GM19372 (cell line): ENCODE results near the gene CENATAC.
"Not testable (repeated sequence)": the region's sequence is repeated elsewhere in the genome, so short reads cannot be mapped to it uniquely, and the experiment has no call there.

Experiments
- ATAC-seq: cut with Tn5 transposase; IDR thresholded peaks from one replicate; pipeline ENCODE4 v1.9.1; 2021; ENCODE audit warnings: mild to moderate bottlenecking, low read depth, moderate library complexity; ENCODE audit not compliant: unreplicated experiment

Gene CENATAC

DNA sequence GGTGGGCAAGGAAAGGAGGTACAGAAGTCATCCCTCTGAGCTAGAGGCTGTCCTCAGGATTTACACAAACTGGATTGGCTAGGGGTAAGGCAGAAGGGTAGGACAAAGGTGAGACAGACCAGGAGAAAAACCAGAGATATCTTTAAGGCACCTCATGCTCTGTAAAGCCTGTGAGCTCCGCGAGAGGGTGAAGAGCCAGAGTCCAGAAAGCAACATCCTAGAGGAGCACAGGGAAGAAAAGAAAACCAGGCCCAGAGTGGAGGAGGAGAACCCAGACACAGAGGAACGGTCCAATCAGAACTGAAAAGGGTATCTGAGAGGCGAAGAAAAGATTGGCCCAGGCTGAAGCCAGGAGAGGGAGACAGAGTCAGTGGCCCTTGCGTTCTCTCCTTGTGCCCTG is 27.6 kb downstream of the CENATAC start:
- ATAC-seq: no peak

GRCh38 chr11:119025978-119026766 is 28.2 kb downstream of the CENATAC start:
- ATAC-seq: no peak

DNA sequence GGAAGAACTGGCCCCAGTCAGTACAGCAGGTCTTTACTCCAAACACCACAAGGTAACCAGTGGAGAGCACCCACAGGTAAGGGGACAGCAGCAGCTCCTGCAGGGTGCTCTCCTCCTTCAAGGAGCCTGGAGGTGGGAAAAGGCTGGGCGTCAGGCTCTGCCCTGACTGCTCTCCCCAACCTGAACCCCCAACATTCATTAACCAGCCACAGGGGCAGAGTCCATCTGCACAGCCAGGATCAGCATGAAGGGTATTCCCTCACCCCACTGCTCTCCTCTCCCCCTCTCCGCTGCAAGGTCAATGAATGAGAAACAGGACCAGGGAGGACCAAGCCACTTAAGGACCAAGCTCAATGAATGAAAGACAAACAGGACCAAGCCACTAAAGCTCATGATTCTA is 29.0 kb downstream of the CENATAC start:
- ATAC-seq: no peak

GRCh38 chr11:119027561-119028345 is 29.8 kb downstream of the CENATAC start:
- ATAC-seq: no peak

DNA sequence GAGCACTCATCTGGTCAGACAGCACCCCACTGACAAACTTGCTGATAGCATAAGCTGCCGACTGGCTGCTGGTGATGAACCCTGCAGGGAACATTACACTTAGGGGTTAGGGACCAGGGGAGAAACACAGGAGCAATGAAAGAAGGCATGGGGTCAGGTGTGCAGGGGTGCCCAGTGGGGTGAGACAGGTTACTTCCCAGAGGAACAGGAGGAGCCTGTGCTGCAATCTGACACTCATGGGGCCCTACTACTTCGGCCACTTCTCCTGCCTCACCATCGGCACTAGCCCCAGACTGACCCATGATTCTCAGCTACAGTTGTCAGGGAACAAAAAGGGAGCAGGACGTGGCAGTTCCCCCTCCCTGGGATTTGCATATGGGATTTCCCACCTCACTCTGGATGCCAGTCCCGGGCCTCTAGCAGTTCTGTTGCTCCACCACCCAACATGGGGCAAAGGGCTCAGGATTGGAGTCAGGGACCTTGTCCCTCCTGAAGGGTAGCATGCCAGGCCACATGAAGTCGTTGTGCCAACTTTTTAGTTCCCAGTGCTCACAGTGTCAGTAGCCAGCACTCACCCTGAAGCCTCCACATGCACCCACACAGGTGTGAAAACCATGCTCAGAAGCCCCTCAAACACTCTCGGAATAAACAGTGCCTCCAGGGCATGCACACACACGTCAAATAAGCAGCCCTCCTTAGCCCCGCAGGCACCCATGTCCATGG is 30.6 kb downstream of the CENATAC start:
- no peak for ATAC-seq

DNA sequence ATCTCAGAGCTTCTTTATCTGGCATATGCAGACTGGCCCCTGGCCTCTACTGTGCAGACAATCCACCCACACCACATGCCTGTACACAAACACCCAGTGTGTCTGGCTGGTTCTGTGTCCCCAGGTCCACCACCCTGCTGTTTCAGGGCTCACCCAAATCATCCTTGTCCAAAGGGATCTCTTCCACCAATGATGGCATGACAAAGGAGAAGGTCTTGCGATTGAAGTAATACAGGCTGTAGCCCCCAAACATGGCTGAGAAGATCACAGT is 31.1 kb downstream of the CENATAC start:
- ATAC-seq: no peak

- ATAC-seq: no peak
These were observed 31.5 kb downstream of the CENATAC start for GRCh38 chr11:119029340-119030028.

DNA sequence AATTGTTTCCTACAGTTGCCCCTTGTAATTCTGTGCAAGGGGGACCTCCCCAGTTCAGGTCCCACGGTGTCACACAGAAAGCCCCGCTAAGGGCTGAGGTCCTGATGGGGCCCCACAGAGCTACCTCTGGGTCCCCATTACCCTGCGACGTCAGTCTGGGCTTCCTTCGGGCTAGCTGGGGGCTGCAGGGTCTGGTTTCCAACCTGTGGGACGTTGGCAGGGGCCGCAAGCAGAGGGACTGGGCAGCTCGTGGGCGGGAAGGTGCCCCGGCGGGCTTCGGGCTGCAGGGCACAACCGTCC is 32.0 kb downstream of the CENATAC start:
- no peak for ATAC-seq

GRCh38 chr11:119030329-119031047 is 32.5 kb downstream of the CENATAC start, which contains the start of gene SLC37A4:
Gene SLC37A4 (minus strand): TSS chr11:119030877.
- peak; percentile 92 for ATAC-seq

DNA sequence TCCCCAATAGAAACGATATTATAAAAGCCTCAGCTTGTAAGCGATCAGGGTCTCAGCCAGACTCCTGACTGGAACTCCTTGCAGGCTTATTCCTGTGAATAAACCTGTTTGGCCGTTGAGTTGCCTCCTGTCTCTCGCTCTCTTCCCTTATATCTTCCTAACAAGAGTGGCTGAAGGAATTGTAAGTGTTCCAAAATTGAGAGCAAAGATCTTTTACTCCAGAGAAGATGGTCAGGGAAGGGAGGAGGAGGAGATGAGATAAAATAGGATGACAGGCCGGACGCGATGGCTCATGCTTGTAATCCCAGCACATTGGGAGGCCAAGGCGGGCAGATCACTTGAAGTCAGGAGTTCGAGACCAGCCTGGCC is 34.0 kb downstream of the CENATAC start:
- no peak for ATAC-seq

GRCh38 chr11:119033421-119033820 is 35.5 kb downstream of the CENATAC start:
- not testable (repeated sequence) for ATAC-seq

- no peak for ATAC-seq
These were observed 36.9 kb downstream of the CENATAC start for GRCh38 chr11:119034813-119035212.

GRCh38 chr11:119038884-119039283 is 40.9 kb downstream of the CENATAC start:
- ATAC-seq: no peak

DNA sequence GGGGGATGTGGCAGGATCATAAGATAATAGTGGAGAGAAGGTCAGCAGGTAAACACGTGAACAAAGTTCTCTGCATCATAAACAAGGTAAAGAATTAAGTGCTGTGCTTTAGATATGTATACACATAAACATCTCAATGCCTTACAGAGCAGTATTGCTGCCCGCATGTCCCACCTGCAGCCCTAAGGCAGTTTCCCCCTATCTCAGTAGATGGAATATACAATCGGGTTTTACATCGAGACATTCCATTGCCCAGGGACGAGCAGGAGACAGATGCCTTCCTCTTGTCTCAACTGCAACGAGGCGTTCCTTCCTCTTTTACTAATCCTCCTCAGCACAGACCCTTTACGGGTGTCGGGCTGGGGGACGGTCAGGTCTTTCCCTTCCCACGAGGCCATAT is 41.5 kb downstream of the CENATAC start:
- not testable (repeated sequence) for ATAC-seq

DNA sequence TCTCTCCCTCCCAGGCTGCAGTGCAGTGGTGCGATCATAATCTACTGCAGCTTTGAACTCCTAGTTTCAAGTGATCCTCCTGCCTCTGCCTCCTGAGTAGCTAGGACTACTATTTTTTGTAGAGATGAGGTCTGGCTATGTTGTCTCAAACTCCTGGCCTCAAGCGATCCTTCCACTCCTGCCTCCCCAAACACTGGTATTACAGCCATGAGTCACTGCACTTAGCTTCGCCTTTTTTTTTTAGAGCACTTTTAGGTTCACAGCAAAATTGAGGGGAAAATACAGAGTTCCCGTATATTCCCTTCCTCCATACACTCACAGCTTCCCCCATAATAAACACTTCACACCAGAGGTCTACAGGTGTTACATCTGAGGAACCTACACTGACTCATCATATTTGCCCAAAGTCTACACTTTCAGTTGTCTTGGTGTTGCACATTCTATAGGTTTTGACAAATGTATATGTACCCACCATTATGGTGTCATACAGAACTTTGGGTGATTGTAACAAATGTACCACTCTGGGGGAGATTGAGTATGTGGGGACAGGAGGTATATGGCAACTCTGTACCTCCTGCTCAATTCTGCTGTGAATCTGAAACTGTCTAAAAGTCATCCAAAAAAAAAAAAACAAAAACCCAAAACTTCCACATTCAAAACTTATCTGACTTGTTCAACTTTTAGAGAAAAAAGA is 44.0 kb downstream of the CENATAC start:
- ATAC-seq: no peak

- no peak for ATAC-seq
These were observed 45.0 kb downstream of the CENATAC start for GRCh38 chr11:119042927-119043326.

DNA sequence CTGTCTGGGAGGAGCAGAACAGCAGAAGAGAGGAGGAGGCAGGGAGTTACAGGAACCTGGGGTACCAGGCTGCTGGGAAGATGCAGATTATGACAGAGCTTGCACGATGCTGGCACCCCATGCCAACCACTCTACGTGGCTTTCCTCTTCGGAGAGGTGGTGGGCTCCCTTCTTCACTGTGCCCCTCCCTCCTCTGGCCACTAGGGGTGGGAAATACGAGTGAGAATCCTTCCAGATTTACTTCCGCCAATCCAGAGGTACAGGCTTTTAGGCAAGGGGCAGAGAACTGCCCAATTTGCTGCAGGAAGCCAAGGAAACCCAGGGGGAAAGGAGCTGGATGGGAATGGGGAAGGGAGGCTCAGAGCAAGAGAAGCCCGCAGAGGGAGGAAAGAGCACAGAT is 46.8 kb downstream of the CENATAC start:
- ATAC-seq: no peak

GRCh38 chr11:119046489-119046888 is 48.6 kb downstream of the CENATAC start:
- no peak for ATAC-seq

- ATAC-seq: no peak
These were observed 49.3 kb downstream of the CENATAC start for GRCh38 chr11:119047205-119047604.

DNA sequence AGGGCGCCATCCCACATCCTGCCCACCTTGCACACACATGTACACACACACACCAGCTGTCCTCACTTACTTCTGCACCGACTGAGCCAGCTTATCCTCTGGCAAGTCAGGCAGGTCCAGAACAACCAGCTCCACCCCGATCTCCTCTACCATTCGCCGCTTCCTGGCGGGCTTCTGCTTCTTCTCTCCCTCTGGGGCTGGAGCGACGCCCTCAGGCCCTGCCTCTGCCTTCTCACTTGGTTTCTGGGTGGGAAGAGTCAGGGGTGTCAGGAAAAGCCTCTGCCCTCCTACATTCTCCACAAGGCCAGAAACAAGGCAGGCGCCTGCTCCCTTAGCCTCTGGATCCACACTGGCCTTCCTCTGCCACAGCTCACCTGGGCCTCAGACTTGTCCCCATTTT is 50.7 kb downstream of the CENATAC start:
- ATAC-seq: no peak
